CD4-positive, alpha-beta T cell (primary cell): ENCODE measurements around the gene TPCN2. TPM values are rescaled to one million over a fixed set of nuclear protein-coding genes. Genes with fewer than 3 reads are reported as not detected.

Experiments used
- ATAC-seq: fragments of 200-7000 bp; cut with Tn5 transposase; one replicate; pipeline ENCODE4 v1.10.0; 2022; ENCODE audit warnings: mild to moderate bottlenecking; ENCODE audit not compliant: poor library complexity
- CTCF ChIA-PET: fragments of 350-600 bp; sonication (Branson Sonifier 250); formaldehyde crosslinking; loops from one replicate; lab custom pipeline; 2021; ENCODE audit warnings: antibody characterized with exemption, inconsistent platforms; lab: Charles Lee
- POLR2A ChIA-PET: fragments of 350-600 bp; sonication (Branson Sonifier 250); formaldehyde crosslinking; loops from one replicate; lab custom pipeline; 2021; ENCODE audit warnings: antibody characterized with exemption, inconsistent platforms; lab: Charles Lee
- DNase-seq, 14 experiments: peaks; one replicate each; pipeline ENCODE4 v3.0.0-alpha.2; 2013 to 2020; ENCODE audit warnings: mixed read lengths in 2 of 14
- H3K27ac ChIP-seq, 2 donors: one replicate each; pipeline versions ENCODE4 v1.5.1 to v1.7.0; 2013; ENCODE audit warnings: low read length in 2 of 2, low read depth in 1 of 2, mild to moderate bottlenecking in 1 of 2
- H3K27me3 ChIP-seq, 2 experiments: 1 replicate in 1 of 2; 2 replicates in 1 of 2; pipeline versions ENCODE4 v1.6.1 to v1.7.0; 2013; ENCODE audit warnings: low read length in 2 of 2, control low read depth in 1 of 2, mild to moderate bottlenecking in 1 of 2, moderate library complexity in 1 of 2; ENCODE audit not compliant: insufficient read depth in 2 of 2, control insufficient read depth in 1 of 2
- H3K36me3 ChIP-seq: one replicate; pipeline ENCODE4 v1.6.1; 2013; ENCODE audit warnings: low read length, control low read depth; ENCODE audit not compliant: insufficient read depth
- H3K4me1 ChIP-seq: one replicate; pipeline ENCODE4 v1.6.1; 2013; ENCODE audit warnings: low read length, control low read depth; ENCODE audit not compliant: insufficient read depth
- H3K4me3 ChIP-seq: one replicate; pipeline ENCODE4 v1.5.1; 2013; ENCODE audit warnings: mild to moderate bottlenecking, low read length, moderate library complexity
- H3K9me3 ChIP-seq, 2 experiments: 1 replicate in 1 of 2; 2 replicates in 1 of 2; pipeline versions ENCODE4 v1.6.1 to v1.7.0; 2013; ENCODE audit warnings: low read length in 2 of 2, mild to moderate bottlenecking in 2 of 2, control low read depth in 1 of 2, moderate library complexity in 1 of 2; ENCODE audit not compliant: control insufficient read depth in 1 of 2, insufficient read depth in 1 of 2
- H3K27ac Mint-ChIP-seq: one replicate; pipeline ENCODE4 v1.8.0; 2020; ENCODE audit warnings: mixed read lengths
- H3K27me3 Mint-ChIP-seq: one replicate; pipeline ENCODE4 v1.8.0; 2021; ENCODE audit warnings: mixed read lengths
- H3K36me3 Mint-ChIP-seq: one replicate; pipeline ENCODE4 v1.8.0; 2021; ENCODE audit warnings: low read depth, mixed read lengths
- H3K4me1 Mint-ChIP-seq: one replicate; pipeline ENCODE4 v1.8.0; 2021; ENCODE audit warnings: low read depth, mixed read lengths
- H3K4me3 Mint-ChIP-seq: one replicate; pipeline ENCODE4 v1.8.0; 2020; ENCODE audit warnings: mild to moderate bottlenecking, mixed read lengths
- H3K9me3 Mint-ChIP-seq: one replicate; pipeline ENCODE4 v1.8.0; 2020; ENCODE audit warnings: mixed read lengths
- intact Hi-C, 2 experiments: fragments of 100-400 bp; cut with DNase I in 1 of 2; cut with micrococcal nuclease in 1 of 2; formaldehyde crosslinking; loops; one replicate each; pipeline versions ENCODE4 v1.15.1 to v1.9.0; 2023 to 2025; cut with DNase I, micrococcal nuclease
- total RNA-seq, 174 experiments: library from RNA in 2 of 174; stranded (reverse) in 2 of 174; gene quantifications; one replicate each; pipeline ENCODE4 v1.2.3 and lab custom pipeline; 2021 to 2026
- TF ChIP-seq, protein P1 (sequence below): fragments of 200-600 bp; IDR thresholded peaks from one replicate; pipeline ENCODE4 v1.8.0; 2022; ENCODE audit warnings: antibody characterized with exemption, mild to moderate bottlenecking

TPCN2 gene
- total RNA-seq, 2 experiments from 2014 or later, result 10.2 to 11.5 TPM

DNA sequence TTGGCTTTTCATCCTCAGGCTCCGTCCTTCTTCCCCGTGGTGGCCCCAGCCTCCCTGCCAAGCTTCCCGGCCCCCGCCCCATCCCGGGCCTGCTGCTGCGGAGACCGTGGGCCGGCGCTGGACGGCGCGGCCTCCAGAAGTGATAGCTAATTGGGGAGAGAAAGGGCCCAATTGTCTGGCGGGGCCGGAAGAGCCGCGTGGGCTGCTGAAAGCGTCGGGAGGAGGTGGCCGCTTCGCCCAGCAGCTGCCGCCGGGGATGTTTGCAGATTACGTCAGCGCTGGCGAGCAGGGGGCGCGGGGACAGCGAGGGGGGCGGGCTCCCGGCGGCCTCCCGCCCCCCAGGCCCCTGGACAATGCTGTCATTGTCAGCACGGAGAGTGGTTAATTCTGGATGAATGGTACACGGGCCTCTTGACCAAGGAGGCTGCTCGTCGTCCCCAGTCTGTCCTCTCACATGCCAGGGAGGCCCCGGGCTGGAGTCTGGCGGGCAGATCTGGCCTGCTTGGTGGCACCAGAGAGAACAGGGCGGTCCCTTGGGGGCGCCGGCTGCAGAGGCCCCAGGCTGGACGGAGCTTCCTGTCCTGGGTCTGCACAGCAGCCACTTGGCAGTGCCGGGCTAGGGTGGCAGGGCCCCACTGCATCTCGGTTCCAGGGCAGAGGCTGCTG is 108.6 kb downstream of the TPCN2 start:
- no peaks in the 10 kb centered on the region for H3K36me3 ChIP-seq
- intact Hi-C loops, result no loop called here
- peaks cover 14% of the 10 kb centered on the region for H3K4me1 ChIP-seq
- no peak overlapping the region for H3K4me3 ChIP-seq
- no peaks in the 10 kb centered on the region for H3K36me3 Mint-ChIP-seq
- no peak overlapping the region for H3K27ac ChIP-seq
- H3K27me3 ChIP-seq, result peaks cover 4 to 9% of the 10 kb centered on the region in 2 experiments
- POLR2A ChIA-PET, result no interaction called here
- no peaks in the 10 kb centered on the region for H3K4me1 Mint-ChIP-seq
- H3K9me3 ChIP-seq, result peaks cover 0 to 13% of the 10 kb centered on the region in 2 experiments
- DNase-seq, result no peak
- no peak for ATAC-seq
- CTCF ChIA-PET, result no interaction called here
- H3K27me3 Mint-ChIP-seq, result peaks cover 9% of the 10 kb centered on the region
- H3K4me3 Mint-ChIP-seq, result no peak overlapping the region
- H3K27ac Mint-ChIP-seq, result no peak overlapping the region
- H3K9me3 Mint-ChIP-seq, result no peaks in the 10 kb centered on the region
- TF ChIP-seq, protein P1, sequence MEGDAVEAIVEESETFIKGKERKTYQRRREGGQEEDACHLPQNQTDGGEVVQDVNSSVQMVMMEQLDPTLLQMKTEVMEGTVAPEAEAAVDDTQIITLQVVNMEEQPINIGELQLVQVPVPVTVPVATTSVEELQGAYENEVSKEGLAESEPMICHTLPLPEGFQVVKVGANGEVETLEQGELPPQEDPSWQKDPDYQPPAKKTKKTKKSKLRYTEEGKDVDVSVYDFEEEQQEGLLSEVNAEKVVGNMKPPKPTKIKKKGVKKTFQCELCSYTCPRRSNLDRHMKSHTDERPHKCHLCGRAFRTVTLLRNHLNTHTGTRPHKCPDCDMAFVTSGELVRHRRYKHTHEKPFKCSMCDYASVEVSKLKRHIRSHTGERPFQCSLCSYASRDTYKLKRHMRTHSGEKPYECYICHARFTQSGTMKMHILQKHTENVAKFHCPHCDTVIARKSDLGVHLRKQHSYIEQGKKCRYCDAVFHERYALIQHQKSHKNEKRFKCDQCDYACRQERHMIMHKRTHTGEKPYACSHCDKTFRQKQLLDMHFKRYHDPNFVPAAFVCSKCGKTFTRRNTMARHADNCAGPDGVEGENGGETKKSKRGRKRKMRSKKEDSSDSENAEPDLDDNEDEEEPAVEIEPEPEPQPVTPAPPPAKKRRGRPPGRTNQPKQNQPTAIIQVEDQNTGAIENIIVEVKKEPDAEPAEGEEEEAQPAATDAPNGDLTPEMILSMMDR, result no peak

DNA sequence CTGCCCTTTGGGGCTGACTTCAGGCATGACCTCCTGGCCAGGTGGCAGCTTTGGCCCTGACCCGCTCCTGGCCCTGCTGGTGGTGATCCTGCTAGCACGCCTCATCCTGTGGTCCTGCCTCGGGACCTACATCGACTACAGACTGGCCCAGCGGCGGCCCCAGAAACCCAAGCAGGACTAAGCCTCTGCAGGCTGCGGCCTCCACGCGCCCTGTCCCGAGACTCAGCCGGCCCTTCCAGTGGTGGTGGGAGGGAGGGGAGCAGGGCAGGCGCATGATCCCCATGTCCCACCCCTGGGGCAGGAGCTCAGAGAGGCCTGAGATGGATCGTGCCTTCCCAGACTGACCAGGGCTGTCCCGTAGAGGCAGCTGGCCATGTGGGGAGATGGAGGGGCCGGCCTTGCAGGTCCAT is 109.1 kb downstream of the TPCN2 start:
- DNase-seq, result no peak
- peaks cover 0 to 13% of the 10 kb centered on the region in 2 experiments for H3K9me3 ChIP-seq
- H3K27ac ChIP-seq, result no peak overlapping the region
- Mint-ChIP-seq H3K4me1 (no peaks in the 10 kb centered on the region), H3K36me3 (no peaks in the 10 kb centered on the region), H3K9me3 (no peaks in the 10 kb centered on the region), H3K4me3 (no peak overlapping the region), H3K27me3 (peaks cover 9% of the 10 kb centered on the region), H3K27ac (no peak overlapping the region)
- peaks cover 4 to 9% of the 10 kb centered on the region in 2 experiments for H3K27me3 ChIP-seq
- ChIA-PET POLR2A (no interaction called here), CTCF (no interaction called here)
- no peak for ATAC-seq
- H3K36me3 ChIP-seq, result no peaks in the 10 kb centered on the region
- H3K4me3 ChIP-seq, result no peak overlapping the region
- intact Hi-C loops, result no loop called here
- TF ChIP-seq, protein P1, result no peak
- H3K4me1 ChIP-seq, result peaks cover 14% of the 10 kb centered on the region

DNA sequence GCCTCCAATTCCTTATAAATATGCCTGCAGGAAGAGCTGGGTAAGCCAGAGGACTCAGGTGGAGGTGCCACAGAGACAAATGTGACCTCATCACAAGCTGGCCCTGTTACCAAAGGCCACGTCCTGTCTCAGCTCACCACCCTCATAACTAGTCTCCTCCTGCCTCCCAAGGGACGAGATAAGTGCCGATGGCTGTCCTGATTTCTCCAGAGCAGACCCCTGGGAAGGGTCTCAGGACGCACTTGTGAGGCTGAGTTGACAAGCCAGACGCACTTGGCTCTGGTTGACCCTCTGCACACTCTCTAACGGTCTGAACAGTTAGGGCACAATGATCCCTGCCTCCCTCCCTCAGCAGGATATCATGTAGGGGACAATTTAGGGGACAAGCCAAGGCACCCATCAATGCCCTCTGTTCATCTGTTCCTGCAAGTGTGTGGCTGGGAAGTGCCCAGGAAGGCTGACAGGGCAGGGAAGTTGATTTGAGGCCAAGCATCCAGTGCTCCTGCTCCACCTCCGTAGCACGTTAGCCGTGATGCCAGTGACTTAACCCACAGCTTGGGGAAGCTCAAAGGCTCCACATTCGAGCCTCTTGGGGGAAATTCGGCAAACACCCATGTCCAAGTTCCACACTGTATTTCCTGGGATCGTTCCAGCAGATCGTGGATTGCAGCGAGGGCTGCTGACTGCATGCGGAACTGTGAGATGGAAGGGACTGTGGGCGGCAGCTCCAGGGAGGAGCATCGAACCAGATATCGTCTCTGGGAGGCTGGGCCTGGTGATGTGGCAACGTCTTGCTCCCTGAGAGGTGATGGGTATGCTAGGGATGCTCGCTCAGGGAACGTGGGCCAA is 109.8 kb downstream of the TPCN2 start:
- intact Hi-C loops, result no loop called here
- Mint-ChIP-seq H3K27me3 (peaks cover 9% of the 10 kb centered on the region), H3K27ac (no peak overlapping the region), H3K9me3 (peaks cover 3% of the 10 kb centered on the region), H3K4me3 (no peak overlapping the region), H3K36me3 (no peaks in the 10 kb centered on the region), H3K4me1 (no peaks in the 10 kb centered on the region)
- ChIA-PET POLR2A (no interaction called here), CTCF (no interaction called here)
- TF ChIP-seq, protein P1, result no peak
- Histone ChIP-seq H3K27ac (no peak overlapping the region), H3K27me3 (peaks cover 4 to 9% of the 10 kb centered on the region in 2 experiments), H3K4me3 (no peak overlapping the region), H3K36me3 (no peaks in the 10 kb centered on the region), H3K9me3 (peaks cover 0 to 13% of the 10 kb centered on the region in 2 experiments), H3K4me1 (peaks cover 14% of the 10 kb centered on the region)
- DNase-seq (no peak), ATAC-seq (no peak)
